ENCODE data around the gene SLC25A24. TPM values are rescaled to one million over a fixed set of nuclear protein-coding genes. Genes with fewer than 3 reads are reported as not detected.

The SLC25A24 gene
- total RNA-seq, 1 experiment from 2014 or later, result 23.6 TPM

GRCh38 chr1:108141621-108142020, 58.5 kb downstream of the SLC25A24 start:
- Histone ChIP-seq H3K4me2 (ENCODE audit: low read length) (no peak overlapping the region), H3K9ac (ENCODE audit: low read length) (no peak overlapping the region), H3K9me2 (ENCODE audit: insufficient read depth) (no peaks in the 10 kb centered on the region), H3K36me3 (ENCODE audit: control insufficient read depth in 1 of 2, insufficient read depth in 2 of 2, low read length in 2 of 2) (0 out of 4 replicates have a peak, but pooled peaks cover 0 to 3% of the 10 kb centered on the region in 2 experiments), H3K4me3 (replicated peaks in 1 of 2; ENCODE audit: low read depth in 1 of 2, low read length in 2 of 2) (no peak overlapping the region), H3K4me1 (ENCODE audit: control insufficient read depth in 1 of 2, insufficient read depth in 2 of 2, low read length in 2 of 2) (no peaks in the 10 kb centered on the region), H3K9me3 (ENCODE audit: control insufficient read depth in 1 of 2, insufficient read depth in 1 of 2, low read depth in 1 of 2, low read length in 2 of 2) (no peaks in the 10 kb centered on the region), H4K20me1 (ENCODE audit: insufficient read depth) (no peaks in the 10 kb centered on the region), H3K79me2 (ENCODE audit: insufficient read depth, low read length) (no peaks in the 10 kb centered on the region), H2AFZ (ENCODE audit: low read depth, low read length, poor library complexity, severe bottlenecking) (no peak overlapping the region), H3K27me3 (ENCODE audit: insufficient read depth, low read length) (no peaks in the 10 kb centered on the region), H3K27ac (ENCODE audit: low read depth, low read length) (no peak overlapping the region)
- intact Hi-C loops (cut with micrococcal nuclease), result no loop called here
- POLR2A ChIA-PET, result no interaction called here
- RAD21 ChIA-PET (ENCODE audit: low non-redundant PET in 1 of 2, low total read pairs in 2 of 2, uncharacterized antibody in 2 of 2, unreplicated experiment in 2 of 2), result no interaction called here
- CTCF ChIA-PET, result no interaction called here
- DNase-seq (ENCODE audit: low read depth, low spot score) (no peak), ATAC-seq (no peak)
- TF ChIP-seq CBX3 (IDR thresholded peaks at IDR 0.05; ENCODE audit: low read depth) (no peak), CEBPB (IDR thresholded peaks at IDR 0.05; ENCODE audit: low read depth) (no peak), REST (IDR thresholded peaks at IDR 0.05; ENCODE audit: low read depth) (no peak), ZNF274 (IDR thresholded peaks at IDR 0.05; ENCODE audit: low read depth, low read length) (no peak), EZH2phosphoT487 (IDR thresholded peaks at IDR 0.05; ENCODE audit: borderline replicate concordance) (no peak), YY1 (IDR thresholded peaks at IDR 0.05; ENCODE audit: extremely low read depth, insufficient replicate concordance, low read depth, low read length) (no peak), FOSL1 (IDR thresholded peaks at IDR 0.05; ENCODE audit: low read depth) (no peak), ZFX (IDR thresholded peaks at IDR 0.05) (no peak), ELF1 (IDR thresholded peaks at IDR 0.05; ENCODE audit: borderline replicate concordance, low read depth) (no peak), RAD21 (IDR thresholded peaks at IDR 0.05; ENCODE audit: low read depth) (no peak), SIN3A (IDR thresholded peaks at IDR 0.05; ENCODE audit: low read depth) (no peak), POLR2A (IDR thresholded peaks at IDR 0.05; ENCODE audit: borderline replicate concordance, extremely low read depth, insufficient read depth, insufficient read length) (no peak), EGR1 (IDR thresholded peaks at IDR 0.05; ENCODE audit: low read depth) (no peak), TCF7L2 (IDR thresholded peaks at IDR 0.05; ENCODE audit: borderline replicate concordance, extremely low read depth, insufficient read depth, insufficient read length) (no peak), SRF (IDR thresholded peaks at IDR 0.05; ENCODE audit: low read depth) (no peak), JUND (IDR thresholded peaks at IDR 0.05) (no peak), MAX (IDR thresholded peaks at IDR 0.05) (no peak)
- TF ChIP-seq, protein P1, sequence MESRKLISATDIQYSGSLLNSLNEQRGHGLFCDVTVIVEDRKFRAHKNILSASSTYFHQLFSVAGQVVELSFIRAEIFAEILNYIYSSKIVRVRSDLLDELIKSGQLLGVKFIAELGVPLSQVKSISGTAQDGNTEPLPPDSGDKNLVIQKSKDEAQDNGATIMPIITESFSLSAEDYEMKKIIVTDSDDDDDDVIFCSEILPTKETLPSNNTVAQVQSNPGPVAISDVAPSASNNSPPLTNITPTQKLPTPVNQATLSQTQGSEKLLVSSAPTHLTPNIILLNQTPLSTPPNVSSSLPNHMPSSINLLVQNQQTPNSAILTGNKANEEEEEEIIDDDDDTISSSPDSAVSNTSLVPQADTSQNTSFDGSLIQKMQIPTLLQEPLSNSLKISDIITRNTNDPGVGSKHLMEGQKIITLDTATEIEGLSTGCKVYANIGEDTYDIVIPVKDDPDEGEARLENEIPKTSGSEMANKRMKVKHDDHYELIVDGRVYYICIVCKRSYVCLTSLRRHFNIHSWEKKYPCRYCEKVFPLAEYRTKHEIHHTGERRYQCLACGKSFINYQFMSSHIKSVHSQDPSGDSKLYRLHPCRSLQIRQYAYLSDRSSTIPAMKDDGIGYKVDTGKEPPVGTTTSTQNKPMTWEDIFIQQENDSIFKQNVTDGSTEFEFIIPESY (IDR thresholded peaks at IDR 0.05; ENCODE audit: extremely low read depth, insufficient replicate concordance, low read length), result no peak
- BruUV-seq (replicated peaks), result no TSS peak
